GM21717 (cell line): ENCODE results near the gene HOXA4.

Experiments used
- ATAC-seq: cut with Tn5 transposase; IDR thresholded peaks from one replicate; pipeline ENCODE4 v1.9.1; 2021; ENCODE audit warnings: mild to moderate bottlenecking, moderate library complexity; ENCODE audit not compliant: unreplicated experiment

Gene HOXA4

GRCh38 chr7:27106901-27107240, 23.7 kb downstream of the HOXA4 start:
- ATAC-seq = no peak

DNA sequence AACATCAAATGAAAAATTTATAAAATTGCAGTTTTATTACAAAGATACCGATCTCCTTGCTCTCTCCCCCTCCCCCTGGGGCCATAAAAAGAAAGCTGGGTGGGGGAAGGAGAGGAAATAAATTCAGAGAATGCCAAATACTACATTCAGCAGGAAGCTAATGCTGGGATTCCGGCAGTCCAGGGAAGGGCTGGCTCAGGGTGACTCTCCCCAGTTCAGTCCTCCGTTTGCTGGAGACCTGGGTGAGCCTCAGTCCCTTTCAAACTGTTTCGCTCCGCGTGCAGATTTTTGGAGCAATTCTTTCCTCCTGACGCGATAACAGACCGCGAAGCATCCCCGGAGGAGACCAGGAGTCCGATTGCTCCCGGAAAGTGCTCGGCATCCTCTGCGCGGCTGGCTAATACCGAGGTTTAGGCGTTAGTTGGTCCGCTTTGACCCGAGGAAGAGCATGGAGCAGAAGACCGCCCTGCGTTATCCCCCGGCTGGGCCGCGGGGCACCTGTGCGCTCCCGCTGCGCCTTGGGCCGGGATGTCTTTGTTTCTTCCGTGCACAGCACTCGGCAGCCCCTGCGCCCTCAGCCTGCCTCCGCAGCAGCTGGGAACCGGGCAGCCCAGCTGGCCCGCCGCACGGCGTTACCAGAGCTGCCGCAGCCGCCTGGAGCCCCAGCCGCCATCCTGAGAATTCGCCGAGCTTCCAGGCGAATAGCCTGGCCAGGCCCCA, 24.2 kb downstream of the HOXA4 start:
- ATAC-seq = no peak

GRCh38 chr7:27105301-27106031, 25.1 kb downstream of the HOXA4 start:
- ATAC-seq = no peak

- no peak for ATAC-seq
Measured at GRCh38 chr7:27104341-27105058, 26.1 kb downstream of the HOXA4 start.

- ATAC-seq = no peak
Measured at GRCh38 chr7:27103489-27104226, 26.9 kb downstream of the HOXA4 start.

DNA sequence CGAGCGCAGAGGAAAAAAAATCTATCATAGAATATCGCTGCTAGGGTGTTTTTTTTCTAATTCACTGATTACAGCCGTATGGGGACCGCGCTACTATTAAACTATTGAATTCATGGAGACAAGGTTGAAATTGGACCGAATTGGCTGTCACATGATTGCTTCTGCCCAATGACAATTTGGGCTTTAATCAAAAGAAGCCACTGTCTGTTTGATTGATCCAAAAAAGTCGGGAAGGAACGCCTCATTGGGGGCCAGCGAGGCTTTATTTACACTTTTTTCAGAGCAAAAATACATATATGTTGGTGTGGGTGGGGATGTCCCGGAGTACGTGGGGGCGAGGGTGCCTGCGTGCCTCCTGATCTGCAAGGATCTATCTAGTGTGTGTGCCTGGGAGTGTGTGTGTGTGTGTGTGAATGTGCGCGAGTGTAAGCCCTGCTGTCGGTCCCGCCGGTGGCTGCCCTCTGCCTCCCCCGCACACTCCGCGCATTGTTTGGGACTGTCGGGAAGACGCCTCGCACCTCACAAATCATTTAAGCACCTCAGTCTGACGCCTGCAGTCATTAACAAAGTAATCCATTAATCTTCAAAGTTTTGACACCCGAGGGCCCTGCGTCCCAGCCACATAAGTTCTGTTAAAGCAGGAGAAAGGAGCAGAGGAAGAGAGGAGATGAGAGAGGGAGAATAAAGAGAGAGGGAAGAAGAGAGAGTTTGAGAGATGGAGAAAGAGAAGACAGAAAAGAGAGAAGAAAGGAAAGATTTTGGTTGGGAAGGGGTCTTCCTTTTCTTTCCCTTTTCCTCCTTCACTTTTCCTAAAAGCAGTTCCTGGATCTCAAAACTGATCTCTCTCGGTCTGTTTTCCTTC, 27.7 kb downstream of the HOXA4 start, which contains the start of gene HOXA2:
Gene HOXA2, minus strand, starts transcription at position 103 of the 862 bp plus-strand sequence. CDS start 183 bp downstream, outside the sequence.
- ATAC-seq = no peak

- ATAC-seq = no peak
Measured at GRCh38 chr7:27101957-27102580, 28.5 kb downstream of the HOXA4 start.

GRCh38 chr7:27101171-27101956, 29.2 kb downstream of the HOXA4 start:
- ATAC-seq = no peak

DNA sequence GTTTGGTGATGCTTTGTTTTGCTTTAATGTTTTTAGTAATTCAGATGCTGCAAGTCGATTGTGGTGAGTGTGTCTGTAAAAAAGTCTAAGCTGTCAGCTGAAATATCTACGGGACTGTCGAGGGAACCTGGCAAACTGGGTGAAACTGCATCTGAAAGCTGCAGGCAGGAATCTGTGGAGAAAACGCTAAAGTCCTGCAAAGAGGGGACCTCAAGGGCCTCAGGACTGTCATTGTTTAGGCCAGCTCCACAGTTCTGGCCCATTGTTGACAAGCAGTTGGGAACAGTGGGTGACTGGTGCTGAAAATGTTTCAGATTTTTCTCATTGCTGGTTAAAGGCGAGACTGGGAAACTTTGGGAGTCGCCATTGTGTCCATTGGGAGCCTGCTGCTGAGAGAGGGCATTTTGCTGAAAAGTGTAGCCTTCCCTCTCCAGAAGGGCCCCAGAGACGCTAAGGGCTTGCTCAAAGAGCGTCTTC, 29.8 kb downstream of the HOXA4 start:
- no peak for ATAC-seq

DNA sequence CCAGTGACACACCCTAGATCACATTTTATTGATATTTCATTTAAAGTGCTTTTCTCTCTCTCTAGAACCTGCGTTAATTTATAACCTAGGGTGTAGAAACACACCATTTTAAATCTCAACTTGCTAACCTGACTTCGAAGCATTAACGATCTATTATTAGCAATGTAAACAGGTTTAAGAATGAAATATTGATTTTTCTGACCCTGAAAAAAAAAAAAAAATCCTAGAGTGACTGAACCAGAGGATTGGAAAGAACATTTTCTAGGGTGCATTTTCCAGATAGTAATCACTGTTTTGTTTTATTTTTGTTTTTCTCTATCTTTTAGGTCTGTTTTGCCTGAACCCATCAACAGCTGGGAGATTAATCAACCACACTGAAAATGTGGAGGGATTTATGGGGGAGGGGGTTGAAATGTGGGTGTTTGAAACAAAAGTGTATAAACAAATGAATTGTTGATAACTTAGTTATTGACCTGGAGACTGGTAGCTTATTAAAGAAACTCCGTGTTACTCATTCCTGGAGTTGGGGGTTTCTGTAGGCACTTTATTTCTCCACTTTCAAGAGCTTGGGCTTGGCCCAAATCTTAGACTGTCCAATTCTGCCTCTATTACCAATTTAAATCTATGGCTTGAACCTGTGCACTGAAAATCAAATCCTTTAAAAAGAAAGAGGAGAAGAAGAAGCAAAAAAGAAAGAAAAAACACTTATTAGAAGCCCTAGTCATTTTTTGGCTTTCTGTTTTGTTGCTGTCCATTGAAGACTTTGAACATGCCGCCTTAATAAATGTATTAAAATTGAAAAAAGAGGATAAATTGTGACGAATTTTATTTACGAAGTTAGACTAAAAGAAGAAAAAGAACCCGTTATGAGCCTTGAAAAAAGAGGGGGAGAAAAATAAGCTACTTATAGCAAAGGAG, 30.8 kb downstream of the HOXA4 start:
- ATAC-seq = no peak

GRCh38 chr7:27098578-27099451, 31.7 kb downstream of the HOXA4 start:
- ATAC-seq = no peak

DNA sequence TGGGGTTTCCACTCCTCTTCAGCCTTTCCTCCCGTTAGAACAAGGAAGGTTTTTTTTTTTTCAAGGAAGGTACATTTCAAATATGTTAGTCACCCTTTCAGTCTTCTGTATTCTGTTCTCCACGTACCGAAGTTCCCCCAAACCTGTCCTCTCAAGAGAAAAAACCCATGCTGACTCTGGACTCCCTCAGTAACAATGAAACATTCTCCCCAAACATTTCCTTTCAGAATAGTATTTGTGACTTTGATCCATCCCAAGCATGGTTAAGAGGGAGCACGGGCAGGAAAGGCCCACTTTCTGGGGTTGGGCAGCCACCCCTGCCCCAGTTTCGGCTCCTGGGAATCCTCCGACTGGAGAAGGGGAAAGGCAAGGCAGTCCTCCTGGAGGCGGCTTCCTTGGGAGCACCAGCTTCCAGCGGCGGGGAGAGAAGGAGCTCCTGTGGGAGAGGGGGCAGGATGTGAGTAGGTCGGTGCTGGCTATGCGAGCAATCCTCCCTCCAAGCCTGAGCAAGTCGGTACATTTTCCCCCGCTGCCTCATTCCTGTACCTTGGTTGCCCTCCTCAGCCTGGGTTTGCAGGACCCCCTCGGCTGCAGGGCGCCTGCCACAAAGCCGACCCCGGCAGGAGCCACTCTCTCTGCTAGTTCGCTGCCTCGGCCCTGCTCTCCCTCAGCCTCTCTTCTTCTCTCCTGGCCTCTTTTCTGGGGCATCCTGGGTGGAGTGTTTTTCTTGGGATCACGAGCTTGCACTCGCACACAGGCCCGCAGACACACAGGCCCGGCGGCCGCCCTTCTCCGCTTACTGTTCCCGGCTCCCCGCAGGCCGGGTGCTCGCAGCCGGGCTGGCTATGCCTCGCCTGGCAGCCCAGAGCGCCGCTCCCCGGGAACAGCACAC, 32.6 kb downstream of the HOXA4 start:
- ATAC-seq = no peak

GRCh38 chr7:27096768-27097514, 33.6 kb downstream of the HOXA4 start:
- ATAC-seq = no peak

DNA sequence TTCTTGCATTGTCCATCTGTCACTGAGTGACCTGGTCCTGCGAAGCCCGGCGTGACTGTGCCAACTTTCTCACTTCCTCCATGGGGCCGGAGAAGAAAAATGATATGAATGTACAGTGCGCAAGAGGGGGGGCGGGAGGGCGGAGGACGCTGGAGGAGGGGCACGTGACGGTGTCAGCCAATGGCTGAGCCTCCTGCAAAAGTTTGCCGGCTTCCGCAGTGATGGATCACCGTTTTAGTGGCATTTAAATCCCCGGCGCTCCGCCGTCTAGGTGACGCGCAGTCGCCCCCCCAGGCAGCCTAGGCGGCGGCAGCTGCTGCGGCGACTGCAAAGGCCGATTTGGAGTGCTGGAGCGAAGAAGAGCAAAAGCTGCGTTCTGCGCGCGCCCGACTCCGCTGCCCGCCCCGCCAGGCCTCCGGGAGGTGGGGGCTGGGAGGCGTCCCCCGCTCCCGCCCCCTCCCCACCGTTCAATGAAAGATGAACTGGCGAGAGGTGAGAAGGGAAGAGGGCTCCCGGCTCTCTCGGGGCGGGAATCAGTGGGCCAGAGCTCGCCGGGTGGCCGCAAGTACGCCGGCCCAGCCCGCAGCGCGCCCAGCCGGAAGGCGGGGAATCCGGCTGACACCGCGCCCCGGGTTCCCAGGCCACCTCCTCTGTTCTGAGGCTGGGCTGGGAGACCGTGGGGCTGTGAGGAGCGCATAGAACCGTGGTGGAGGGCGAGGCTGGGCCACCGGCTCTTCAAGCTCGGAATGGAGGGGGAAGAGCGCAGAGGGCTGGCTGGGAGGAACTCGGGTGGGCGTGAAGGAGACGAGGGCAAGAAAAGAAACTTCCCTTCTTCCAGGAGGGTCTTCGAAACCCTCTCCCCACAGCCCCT, 34.4 kb downstream of the HOXA4 start, which contains the start of gene HOXA1:
Gene HOXA1, minus strand, starts transcription at position 104 of the 871 bp plus-strand sequence. Its CDS starts 88 bp downstream, at position 16.
- ATAC-seq = peak; percentile 91
